Measurements from ENCODE around the gene SREK1IP1. TPM values are rescaled to one million over a fixed set of nuclear protein-coding genes. Genes with fewer than 3 reads are reported as not detected.

SREK1IP1 gene
- total RNA-seq, 4 donors from 2014 or later = 9.8 to 18.4 (median 15.5) TPM

DNA sequence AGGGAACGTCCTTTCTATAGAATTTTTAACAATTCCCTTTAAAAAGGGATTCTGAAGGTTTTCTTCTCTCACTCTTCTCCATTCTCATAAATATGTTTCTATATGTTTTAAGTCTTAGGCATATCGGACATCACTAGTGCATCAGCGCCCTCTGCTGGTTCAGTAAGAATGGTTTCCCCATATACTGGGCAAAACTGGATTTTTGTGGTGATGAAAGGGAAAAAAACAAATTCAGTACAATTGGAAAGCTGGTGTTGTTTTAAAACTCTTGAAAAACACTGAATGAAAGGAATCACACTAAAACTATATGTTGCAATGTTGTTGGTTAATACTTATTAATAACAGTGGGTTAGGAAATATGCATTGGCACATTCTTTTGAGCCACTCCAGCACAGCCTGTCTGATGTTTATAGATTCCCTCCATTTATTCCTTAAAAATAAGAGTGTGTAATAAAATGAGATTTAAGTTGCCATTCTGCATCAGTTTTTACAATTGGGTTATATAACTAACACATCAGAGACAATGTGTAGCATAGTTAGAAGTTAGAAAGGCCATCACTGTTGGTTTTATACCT, 16.0 kb upstream of the SREK1IP1 start:
- no peak overlapping the region for H3K4me3 ChIP-seq
- TF ChIP-seq CTCF (IDR thresholded peaks at IDR 0.05) (peak; percentile 65 to 80 (median 75)), POLR2A (IDR thresholded peaks at IDR 0.05) (no peak)
- 0 to 2% methylated on average over 3 of the region's 3 CpGs for WGBS, 2 donors (ENCODE audit: low coverage in 1 of 2)
- peak; percentile 73 for ATAC-seq
- no peak overlapping the region for H3K27ac ChIP-seq
- no peaks in the 10 kb centered on the region for H3K9me3 ChIP-seq
- no peaks in the 10 kb centered on the region for H3K27me3 ChIP-seq
- peaks cover 0 to 6% (median 0%) of the 10 kb centered on the region in 3 donors for H3K4me1 ChIP-seq
- peaks cover 5 to 22% of the 10 kb centered on the region in 2 donors for H3K36me3 ChIP-seq

DNA sequence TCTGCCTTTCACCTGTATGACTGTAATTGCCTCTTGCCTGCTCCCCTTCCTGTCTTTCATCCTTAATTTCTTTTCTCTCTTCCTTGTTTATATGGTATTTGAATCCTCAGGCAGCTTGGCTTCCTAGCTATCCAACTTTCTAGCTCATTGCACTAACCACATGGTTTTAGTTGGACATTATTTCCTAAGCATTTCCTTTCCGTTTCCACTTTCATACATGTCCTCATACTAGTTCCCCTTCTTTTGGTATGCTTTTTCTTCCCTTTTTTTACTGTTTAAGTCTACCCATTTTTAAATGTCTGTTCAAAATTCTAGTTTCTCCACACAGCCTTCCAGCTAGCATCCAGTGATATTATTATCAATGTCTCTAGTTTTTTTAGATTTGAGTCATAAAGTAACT, 6.8 kb upstream of the SREK1IP1 start:
- Histone ChIP-seq H3K4me3 (no peak overlapping the region), H3K27me3 (no peaks in the 10 kb centered on the region), H3K36me3 (peaks cover 0 to 22% of the 10 kb centered on the region in 2 donors), H3K9me3 (no peaks in the 10 kb centered on the region), H3K4me1 (peaks cover 0 to 17% (median 4%) of the 10 kb centered on the region in 3 donors), H3K27ac (no peak overlapping the region)
- WGBS, 2 donors (ENCODE audit: low coverage in 1 of 2) = 31 to 83% methylated on average over 1 of the region's 1 CpG
- TF ChIP-seq EP300 (IDR thresholded peaks at IDR 0.05) (no peak), POLR2A (IDR thresholded peaks at IDR 0.05) (no peak)
- ATAC-seq = no peak

DNA sequence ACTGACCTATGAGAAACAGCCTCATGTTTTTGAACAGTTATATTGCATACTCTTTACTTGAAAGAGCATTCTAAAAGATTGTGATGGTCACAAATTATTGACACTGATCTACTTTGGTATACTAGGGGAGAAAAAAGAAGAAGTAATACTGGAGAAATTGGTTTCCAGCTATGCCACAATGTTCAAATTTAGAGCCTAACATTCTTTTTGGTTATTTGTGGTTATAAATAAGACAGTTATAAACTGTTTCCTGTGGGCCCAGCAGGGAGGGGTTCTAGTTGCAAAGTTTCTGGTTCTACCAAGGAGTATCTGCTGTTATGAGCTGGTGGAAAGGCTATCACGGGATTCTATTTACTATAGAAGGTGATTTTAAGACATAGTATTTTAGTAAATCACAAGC, 5.0 kb upstream of the SREK1IP1 start:
- no peak for ATAC-seq
- no peaks in the 10 kb centered on the region for H3K27me3 ChIP-seq
- WGBS, 2 donors (ENCODE audit: low coverage in 1 of 2) = 33 to 75% methylated on average over 1 of the region's 1 CpG

GRCh38 chr5:64771736-64772135, 3.2 kb upstream of the SREK1IP1 start:
- Histone ChIP-seq H3K4me3 (no peak overlapping the region), H3K27me3 (no peaks in the 10 kb centered on the region), H3K4me1 (peaks cover 10 to 42% (median 21%) of the 10 kb centered on the region in 3 donors), H3K27ac (no peak overlapping the region), H3K9me3 (no peaks in the 10 kb centered on the region), H3K36me3 (peaks cover 0 to 19% of the 10 kb centered on the region in 2 donors)
- no peak for ATAC-seq
- TF ChIP-seq POLR2AphosphoS5 (IDR thresholded peaks at IDR 0.05) (no peak), POLR2A (IDR thresholded peaks at IDR 0.05) (no peak), CTCF (IDR thresholded peaks at IDR 0.05) (no peak), EP300 (IDR thresholded peaks at IDR 0.05) (no peak)
- 75 to 81% methylated on average over 4 of the region's 4 CpGs for WGBS, 2 donors (ENCODE audit: low coverage in 1 of 2)

More for the DNA sequence above, 5.0 kb upstream of the SREK1IP1 start:
- Histone ChIP-seq H3K27ac (no peak overlapping the region), H3K36me3 (peaks cover 0 to 22% of the 10 kb centered on the region in 2 donors), H3K4me3 (no peak overlapping the region), H3K9me3 (no peaks in the 10 kb centered on the region), H3K4me1 (peaks cover 4 to 30% (median 13%) of the 10 kb centered on the region in 3 donors)
- no peak for TF ChIP-seq POLR2AphosphoS5 (IDR thresholded peaks at IDR 0.05)
- no peak for TF ChIP-seq EP300 (IDR thresholded peaks at IDR 0.05)
- no peak for TF ChIP-seq CTCF (IDR thresholded peaks at IDR 0.05)
- TF ChIP-seq POLR2A (IDR thresholded peaks at IDR 0.05) = no peak

DNA sequence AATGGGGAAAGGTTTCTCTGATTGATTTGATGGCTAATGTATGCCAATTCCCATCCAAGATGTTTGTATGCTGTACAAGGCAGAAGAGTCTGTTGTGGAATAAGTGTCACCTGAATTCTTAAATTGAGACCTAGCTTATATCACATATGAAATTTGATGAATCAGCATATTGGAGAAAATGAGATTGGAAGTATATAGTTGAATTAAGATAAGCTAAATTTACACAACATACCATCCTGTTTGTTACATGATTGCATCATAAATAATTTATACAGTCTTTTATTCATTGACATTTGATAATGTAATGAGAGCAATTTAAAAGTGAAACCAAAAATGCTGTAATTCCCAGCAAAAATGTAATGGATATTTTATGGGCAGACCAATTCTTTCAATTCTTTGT, 1.4 kb upstream of the SREK1IP1 start:
- TF ChIP-seq EP300 (IDR thresholded peaks at IDR 0.05) (no peak), CTCF (IDR thresholded peaks at IDR 0.05) (no peak), POLR2A (IDR thresholded peaks at IDR 0.05) (no peak), POLR2AphosphoS5 (IDR thresholded peaks at IDR 0.05) (no peak)
- H3K27ac ChIP-seq = no peak overlapping the region
- H3K4me1 ChIP-seq = peaks cover 21 to 60% (median 21%) of the 10 kb centered on the region in 3 donors
- H3K9me3 ChIP-seq = no peaks in the 10 kb centered on the region
- H3K27me3 ChIP-seq = no peaks in the 10 kb centered on the region
- ATAC-seq = no peak
- peak overlapping the region; percentile 59 to 78 for H3K4me3 ChIP-seq
- peaks cover 0 to 2% of the 10 kb centered on the region in 2 donors for H3K36me3 ChIP-seq

All from gastroesophageal sphincter (tissue), 4 donors.